HG03460 (cell line): Measurements from ENCODE around the gene KLK1.
"Not testable (repeated sequence)": the region's sequence is repeated elsewhere in the genome, so short reads cannot be mapped to it uniquely, and the experiment has no call there.

Experiments used
- ATAC-seq: cut with Tn5 transposase; IDR thresholded peaks from one replicate; pipeline ENCODE4 v1.9.1; 2021; ENCODE audit not compliant: unreplicated experiment

Gene KLK1

GRCh38 chr19:50794074-50794875 lies 29.3 kb downstream of the KLK1 start:
- no peak for ATAC-seq

GRCh38 chr19:50793558-50794065 lies 30.0 kb downstream of the KLK1 start:
- no peak for ATAC-seq

- ATAC-seq = no peak
Observed at GRCh38 chr19:50792272-50793250, 31.0 kb downstream of the KLK1 start.

- no peak for ATAC-seq
Observed at GRCh38 chr19:50791594-50792271, 31.9 kb downstream of the KLK1 start.

- no peak for ATAC-seq
Observed at GRCh38 chr19:50790922-50791467, 32.6 kb downstream of the KLK1 start.

GRCh38 chr19:50790396-50790795 lies 33.2 kb downstream of the KLK1 start, which contains the start of gene ACP4:
Gene ACP4, plus strand, starts transcription at chr19:50790415. Its CDS starts 0 bp downstream, at chr19:50790415.
- ATAC-seq = no peak

GRCh38 chr19:50785329-50785728 lies 38.3 kb downstream of the KLK1 start:
- no peak for ATAC-seq

GRCh38 chr19:50784710-50785109 lies 38.9 kb downstream of the KLK1 start:
- no peak for ATAC-seq

GRCh38 chr19:50783848-50784152 lies 39.8 kb downstream of the KLK1 start:
- not testable (repeated sequence) for ATAC-seq

GRCh38 chr19:50780753-50781435 lies 42.7 kb downstream of the KLK1 start:
- no peak for ATAC-seq

GRCh38 chr19:50779504-50780457 lies 43.8 kb downstream of the KLK1 start:
- no peak for ATAC-seq

GRCh38 chr19:50778906-50779430 lies 44.6 kb downstream of the KLK1 start:
- no peak for ATAC-seq

GRCh38 chr19:50777830-50778303 lies 45.7 kb downstream of the KLK1 start:
- no peak for ATAC-seq

GRCh38 chr19:50777261-50777660 lies 46.3 kb downstream of the KLK1 start:
- ATAC-seq = no peak

GRCh38 chr19:50776131-50776530 lies 47.5 kb downstream of the KLK1 start:
- no peak for ATAC-seq

- not testable (repeated sequence) for ATAC-seq
Observed at GRCh38 chr19:50773454-50773853, 50.1 kb downstream of the KLK1 start.

GRCh38 chr19:50772912-50773311 lies 50.7 kb downstream of the KLK1 start:
- not testable (repeated sequence) for ATAC-seq

- ATAC-seq = no peak
Observed at GRCh38 chr19:50772476-50772875, 51.1 kb downstream of the KLK1 start.

GRCh38 chr19:50770888-50771287 lies 52.7 kb downstream of the KLK1 start:
- ATAC-seq = no peak
